Effector CD4-positive, alpha-beta T cell (primary cell): ENCODE results near the gene TRAPPC6A.

Source experiments
- DNase-seq: peaks from one replicate; pipeline ENCODE4 v3.0.0-alpha.2; 2020

Gene TRAPPC6A

GRCh38 chr19:45184115-45184514, 6.1 kb upstream of the TRAPPC6A start:
- DNase-seq: no peak

- DNase-seq: no peak
Measured at GRCh38 chr19:45182758-45183157, 4.7 kb upstream of the TRAPPC6A start.

DNA sequence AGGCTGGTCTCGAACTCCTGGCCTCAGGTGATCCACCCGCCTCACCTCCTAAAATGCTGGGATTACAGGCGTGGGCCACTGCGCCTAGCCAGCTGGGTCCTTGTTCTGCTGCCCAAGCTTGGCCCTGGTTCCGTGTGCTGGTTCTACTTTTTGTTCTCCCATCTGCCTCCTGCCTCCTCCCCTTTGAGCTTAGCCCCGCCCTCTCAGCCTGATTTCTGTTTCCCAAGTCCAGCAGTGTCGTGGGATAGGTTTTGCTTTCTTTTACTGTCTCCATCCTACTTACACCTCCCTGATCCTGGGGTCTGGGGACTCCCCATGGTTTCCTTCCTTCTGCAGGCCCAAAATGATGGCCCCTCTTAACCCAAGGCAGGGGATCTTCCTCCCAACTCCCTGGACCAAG, 2.9 kb upstream of the TRAPPC6A start:
- DNase-seq: no peak

GRCh38 chr19:45179892-45180370, 1.9 kb upstream of the TRAPPC6A start:
- DNase-seq: no peak

DNA sequence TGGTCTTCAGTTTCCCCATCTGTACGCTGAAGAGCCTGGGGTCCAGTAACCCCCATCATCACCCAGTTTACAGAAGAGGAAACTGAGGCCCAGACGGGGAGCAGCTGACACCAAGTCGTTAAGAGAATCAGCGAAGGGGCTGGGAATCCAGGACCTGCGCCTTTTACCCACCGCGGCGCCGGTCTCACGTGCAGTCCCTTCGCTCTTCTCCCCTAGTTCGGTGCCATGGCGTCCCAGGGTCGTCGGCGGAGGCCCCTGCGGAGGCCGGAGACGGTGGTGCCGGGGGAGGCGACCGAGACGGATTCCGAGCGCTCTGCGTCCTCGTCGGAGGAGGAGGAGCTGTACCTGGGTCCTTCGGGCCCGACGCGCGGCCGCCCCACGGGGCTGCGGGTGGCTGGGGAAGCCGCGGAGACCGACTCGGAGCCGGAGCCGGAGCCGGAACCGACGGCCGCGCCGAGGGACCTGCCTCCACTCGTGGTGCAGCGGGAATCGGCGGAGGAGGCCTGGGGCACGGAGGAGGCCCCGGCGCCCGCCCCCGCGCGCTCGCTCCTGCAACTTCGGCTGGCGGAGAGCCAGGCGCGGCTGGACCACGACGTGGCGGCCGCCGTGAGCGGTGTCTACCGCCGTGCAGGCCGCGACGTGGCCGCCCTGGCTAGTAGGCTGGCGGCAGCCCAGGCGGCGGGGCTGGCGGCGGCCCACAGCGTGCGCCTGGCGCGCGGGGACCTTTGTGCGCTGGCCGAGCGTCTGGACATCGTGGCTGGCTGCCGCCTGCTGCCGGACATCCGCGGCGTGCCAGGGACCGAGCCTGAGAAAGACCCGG, 1.2 kb upstream of the TRAPPC6A start:
- DNase-seq: peak; percentile 28

- peak; percentile 100 for DNase-seq
Measured at GRCh38 chr19:45178262-45179071, 430 bp upstream of the TRAPPC6A start, which contains the start of gene BLOC1S3. Gene BLOC1S3, plus strand, starts transcription at chr19:45178784. Its CDS starts 513 bp downstream, at chr19:45179297.

DNA sequence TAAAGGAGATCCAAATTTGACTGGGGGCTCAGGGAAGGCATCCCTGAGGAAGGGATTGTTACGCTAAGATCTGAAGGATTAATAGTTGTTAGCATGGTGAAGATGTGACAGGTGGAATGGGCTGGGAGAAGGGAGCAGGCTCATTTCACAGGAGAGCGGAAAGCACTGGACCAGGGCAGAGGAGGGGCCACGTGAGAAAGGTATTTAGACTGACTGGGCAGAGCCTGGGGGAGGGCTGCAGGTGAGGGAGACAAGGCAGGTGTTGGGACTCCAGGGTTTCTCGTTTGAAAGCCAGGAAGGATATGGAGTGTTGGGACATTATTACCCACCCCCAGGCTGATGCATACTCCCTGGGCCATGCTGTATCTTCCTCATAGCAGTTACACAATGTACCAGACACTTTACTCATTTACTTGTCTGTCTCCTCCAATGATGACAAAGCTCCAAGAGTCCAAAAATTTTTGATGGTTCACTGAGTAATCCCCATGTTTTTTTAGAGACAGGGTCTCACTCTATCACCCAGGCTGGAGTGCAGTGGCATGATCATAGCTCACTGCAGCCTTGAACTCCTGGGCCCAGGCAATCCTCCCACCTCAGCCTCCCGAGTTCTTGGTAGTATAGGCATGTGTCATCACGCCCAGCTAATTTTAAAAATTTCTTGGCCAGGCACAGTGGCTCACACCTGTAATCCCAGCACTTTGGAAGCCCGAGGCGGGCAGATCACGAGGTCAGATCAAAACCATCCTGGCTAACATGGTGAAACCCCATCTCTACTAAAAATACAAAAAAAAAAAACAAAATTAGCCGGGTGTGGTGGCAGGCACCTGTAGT, 2.3 kb downstream of the TRAPPC6A start:
- no peak for DNase-seq

DNA sequence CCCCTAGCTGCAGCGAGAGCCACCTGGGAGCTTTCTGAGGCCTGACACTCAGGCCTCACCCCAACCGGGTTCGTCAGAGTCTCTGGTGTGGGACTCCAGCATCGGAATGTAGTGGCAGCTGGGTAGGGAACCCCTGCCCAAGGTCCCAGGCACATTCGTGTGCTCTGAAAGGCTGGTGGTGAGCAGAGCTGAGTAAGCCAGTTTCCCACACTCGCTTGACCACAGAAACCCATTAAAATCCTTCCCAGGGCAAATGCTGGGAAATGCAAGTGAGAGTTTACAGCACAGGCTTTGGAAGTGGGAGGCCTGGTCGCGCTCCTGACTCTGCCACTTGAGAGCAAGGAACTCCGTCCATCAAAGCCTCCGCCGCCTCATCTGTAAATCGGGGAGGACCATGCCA, 4.2 kb downstream of the TRAPPC6A start:
- DNase-seq: no peak

GRCh38 chr19:45172611-45173208, 5.3 kb downstream of the TRAPPC6A start:
- DNase-seq: no peak

DNA sequence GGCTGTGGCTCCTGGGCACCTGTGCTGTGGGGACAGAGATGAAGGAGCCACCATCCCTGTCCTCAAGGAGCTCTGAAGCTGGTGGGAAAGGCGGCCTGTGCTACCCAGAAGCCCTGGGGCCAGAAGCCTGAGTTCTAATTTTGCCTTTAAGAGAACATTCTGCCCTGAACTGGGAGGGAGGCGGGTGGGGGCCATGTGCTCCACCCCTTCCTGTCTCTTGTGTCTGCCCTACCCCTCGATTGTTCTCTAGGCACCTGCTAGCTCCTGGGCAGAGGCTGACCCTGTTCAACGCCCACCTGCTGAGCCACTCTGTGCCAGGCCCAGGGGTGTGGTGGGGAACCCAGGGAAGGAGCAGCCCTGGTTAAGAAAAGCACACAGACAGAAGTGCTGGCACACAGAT, 5.9 kb downstream of the TRAPPC6A start:
- no peak for DNase-seq

DNA sequence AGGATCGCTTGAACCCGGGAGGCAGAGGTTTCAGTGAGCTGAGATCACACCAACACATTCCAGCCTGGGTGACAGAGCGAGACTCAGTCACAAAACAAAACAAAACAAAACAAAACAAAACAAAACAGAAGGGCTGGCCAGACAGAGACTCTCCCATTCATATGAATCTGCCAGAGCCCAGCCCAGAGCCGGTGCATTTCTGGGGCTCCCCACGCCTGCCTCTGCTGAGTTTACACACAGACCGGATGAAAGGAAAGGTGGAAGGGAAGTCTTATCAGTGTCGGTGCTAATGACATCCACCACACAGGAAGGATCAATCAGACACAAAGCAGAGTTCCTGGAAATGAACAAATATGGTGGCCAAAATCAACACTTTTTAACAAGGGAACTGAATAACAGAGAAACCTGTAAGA, 6.8 kb downstream of the TRAPPC6A start:
- DNase-seq: peak; percentile 31

- DNase-seq: no peak
Measured at GRCh38 chr19:45170146-45171106, 7.6 kb downstream of the TRAPPC6A start.

- DNase-seq: no peak
Measured at GRCh38 chr19:45169602-45170001, 8.4 kb downstream of the TRAPPC6A start.

DNA sequence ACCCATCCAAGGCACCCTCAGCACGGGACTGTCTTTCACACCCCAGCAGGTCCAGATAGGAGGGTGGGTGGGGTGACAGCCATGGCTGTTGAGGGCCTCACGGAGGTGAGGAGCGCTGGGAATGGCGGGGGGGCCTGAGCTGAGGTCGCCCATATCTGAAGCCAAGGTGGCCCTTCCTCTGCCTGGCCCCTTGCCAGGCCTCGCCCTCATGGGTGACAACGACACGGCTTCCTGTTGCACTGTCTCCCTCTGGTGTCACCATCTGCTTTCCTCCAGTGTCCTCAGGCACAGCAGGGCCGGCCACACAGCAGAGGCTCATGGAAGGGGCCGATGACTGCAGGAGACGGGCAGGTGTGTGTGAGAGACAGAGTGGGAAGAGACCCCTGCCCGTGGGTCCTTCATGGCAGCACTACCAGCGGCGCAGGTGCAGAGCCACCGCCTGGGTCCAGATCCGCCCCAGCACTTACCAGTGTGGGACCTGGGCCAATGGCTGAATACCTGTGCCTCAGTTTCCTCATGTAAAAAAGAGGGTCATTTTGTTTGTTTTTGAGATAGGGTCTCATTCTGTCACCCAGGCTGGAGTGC, 9.2 kb downstream of the TRAPPC6A start:
- DNase-seq: no peak

DNA sequence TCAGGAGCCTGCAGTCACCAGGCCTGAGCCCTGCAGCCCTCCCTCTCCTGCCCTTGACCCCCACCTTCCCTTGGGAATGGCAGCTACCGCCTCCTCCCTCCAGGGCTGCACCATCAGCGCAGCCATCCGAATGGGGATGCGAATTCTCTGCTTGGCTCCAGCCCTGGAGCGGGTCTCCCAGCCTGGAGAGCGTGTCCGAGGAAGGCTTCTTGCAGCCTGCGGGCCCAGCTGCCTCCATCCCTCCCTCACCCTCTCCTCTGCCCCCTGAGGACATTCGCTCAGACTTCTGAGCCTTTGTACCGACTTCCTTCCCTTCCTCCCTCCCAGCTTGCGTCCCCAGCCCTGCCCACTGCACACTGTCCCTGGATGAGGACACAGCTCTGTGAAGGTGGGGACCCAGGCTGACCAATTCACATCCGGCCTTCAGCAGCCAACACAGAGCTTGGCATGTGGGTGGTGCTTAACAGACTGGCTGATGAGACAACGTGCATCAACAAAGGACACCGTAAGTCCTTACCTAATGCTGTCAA, 11.2 kb downstream of the TRAPPC6A start:
- no peak for DNase-seq

- peak; percentile 46 for DNase-seq
Measured at GRCh38 chr19:45164577-45165335, 13.3 kb downstream of the TRAPPC6A start.

- DNase-seq: no peak
Measured at GRCh38 chr19:45163751-45164460, 14.1 kb downstream of the TRAPPC6A start.

GRCh38 chr19:45163156-45163555, 14.9 kb downstream of the TRAPPC6A start:
- no peak for DNase-seq

DNA sequence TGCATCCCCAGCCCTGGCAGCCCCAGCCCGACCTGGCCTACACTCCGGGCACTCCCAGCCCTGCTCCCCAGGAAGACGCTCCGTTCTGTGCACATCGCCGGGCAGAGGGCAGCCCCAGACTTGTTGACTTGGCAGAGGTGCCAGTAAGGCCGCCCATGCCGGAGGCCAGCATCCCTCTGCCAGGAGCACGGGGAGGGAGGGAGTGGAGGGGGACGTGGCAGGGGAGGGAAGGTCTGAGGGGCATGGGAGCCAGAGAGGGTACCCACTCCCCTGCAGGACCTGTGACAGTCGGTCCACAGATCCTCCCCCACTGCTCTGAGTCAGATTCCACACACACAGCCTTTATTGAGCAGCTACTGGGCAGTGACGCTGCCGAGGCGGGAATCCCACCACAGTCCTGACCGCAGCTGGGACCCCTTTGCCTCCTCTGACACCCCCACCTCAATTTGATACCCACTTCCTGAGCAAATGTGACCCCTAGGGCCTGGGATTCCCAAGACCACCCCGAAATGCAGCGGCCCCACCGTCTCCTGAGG, 15.4 kb downstream of the TRAPPC6A start:
- DNase-seq: no peak
